Tibial artery (tissue), 4 donors: Measurements from ENCODE around the gene DMRT1.

ENCODE experiments used
- DNase-seq, 2 donors: peaks; one replicate each; pipeline ENCODE4 v3.0.0-alpha.2; 2019
- H3K27ac ChIP-seq, 2 donors: fragments of 200-600 bp; sonication (generic) in 1 of 2; 1 replicate in 1 of 2; 2 replicates in 1 of 2; pipeline ENCODE4 v1.5.1; 2018 to 2019; ENCODE audit warnings: mild to moderate bottlenecking in 1 of 2
- H3K27me3 ChIP-seq, 2 donors: fragments of 200-600 bp; sonication (generic) in 1 of 2; one replicate each; pipeline versions ENCODE4 v1.5.1 to v1.6.0; 2016 to 2019
- H3K36me3 ChIP-seq, 3 donors: fragments of 200-600 bp; sonication (generic) in 2 of 3; one replicate each; pipeline ENCODE4 v1.5.1; 2016 to 2019; ENCODE audit warnings: mild to moderate bottlenecking in 2 of 3
- H3K4me1 ChIP-seq, 4 donors: fragments of 200-600 bp; sonication (generic) in 2 of 4; 1 replicate in 3 of 4; 2 replicates in 1 of 4; pipeline ENCODE4 v1.5.1; 2016 to 2019
- H3K4me3 ChIP-seq, 2 donors: fragments of 200-600 bp; sonication (generic) in 1 of 2; 1 replicate in 1 of 2; 2 replicates in 1 of 2; pipeline ENCODE4 v1.5.1; 2018 to 2019; ENCODE audit warnings: mild to moderate bottlenecking in 2 of 2
- H3K9me3 ChIP-seq, 3 donors: fragments of 200-600 bp; sonication (generic) in 1 of 3; one replicate each; pipeline ENCODE4 v1.5.1; 2016 to 2019
- intact Hi-C: fragments of 100-400 bp; cut with DNase I; formaldehyde crosslinking; loops from one replicate; pipeline ENCODE4 v1.15.0; 2023; ENCODE audit warnings: low total_unique reads
- TF ChIP-seq, protein P1 (sequence below), 2 experiments: fragments of 200-600 bp in 1 of 2; fragments of 450-650 bp in 1 of 2; IDR thresholded peaks; one replicate each; pipeline ENCODE4 v1.5.1; 2017 to 2019; ENCODE audit warnings: antibody characterized with exemption in 2 of 2, mild to moderate bottlenecking in 1 of 2, moderate library complexity in 1 of 2

Gene DMRT1

GRCh38 chr9:818958-819357 lies 22.5 kb upstream of the DMRT1 start:
- Histone ChIP-seq H3K9me3 (no peaks in the 10 kb centered on the region), H3K27ac (no peak overlapping the region), H3K4me3 (no peak overlapping the region), H3K27me3 (peaks cover 0 to 2% of the 10 kb centered on the region in 2 donors), H3K4me1 (no peaks in the 10 kb centered on the region), H3K36me3 (no peaks in the 10 kb centered on the region)
- DNase-seq: no peak
- TF ChIP-seq, protein P1, sequence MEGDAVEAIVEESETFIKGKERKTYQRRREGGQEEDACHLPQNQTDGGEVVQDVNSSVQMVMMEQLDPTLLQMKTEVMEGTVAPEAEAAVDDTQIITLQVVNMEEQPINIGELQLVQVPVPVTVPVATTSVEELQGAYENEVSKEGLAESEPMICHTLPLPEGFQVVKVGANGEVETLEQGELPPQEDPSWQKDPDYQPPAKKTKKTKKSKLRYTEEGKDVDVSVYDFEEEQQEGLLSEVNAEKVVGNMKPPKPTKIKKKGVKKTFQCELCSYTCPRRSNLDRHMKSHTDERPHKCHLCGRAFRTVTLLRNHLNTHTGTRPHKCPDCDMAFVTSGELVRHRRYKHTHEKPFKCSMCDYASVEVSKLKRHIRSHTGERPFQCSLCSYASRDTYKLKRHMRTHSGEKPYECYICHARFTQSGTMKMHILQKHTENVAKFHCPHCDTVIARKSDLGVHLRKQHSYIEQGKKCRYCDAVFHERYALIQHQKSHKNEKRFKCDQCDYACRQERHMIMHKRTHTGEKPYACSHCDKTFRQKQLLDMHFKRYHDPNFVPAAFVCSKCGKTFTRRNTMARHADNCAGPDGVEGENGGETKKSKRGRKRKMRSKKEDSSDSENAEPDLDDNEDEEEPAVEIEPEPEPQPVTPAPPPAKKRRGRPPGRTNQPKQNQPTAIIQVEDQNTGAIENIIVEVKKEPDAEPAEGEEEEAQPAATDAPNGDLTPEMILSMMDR (IDR thresholded peaks at IDR 0.05): no peak
- intact Hi-C loops: no loop called here

- no peaks in the 10 kb centered on the region for H3K36me3 ChIP-seq
- H3K27me3 ChIP-seq: no peaks in the 10 kb centered on the region
- H3K4me1 ChIP-seq: no peaks in the 10 kb centered on the region
- H3K27ac ChIP-seq: no peak overlapping the region
- TF ChIP-seq, protein P1 (IDR thresholded peaks at IDR 0.05): no peak
- no peak for DNase-seq
- intact Hi-C loops: no loop called here
- H3K4me3 ChIP-seq: no peak overlapping the region
- no peaks in the 10 kb centered on the region for H3K9me3 ChIP-seq
These were observed 14.8 kb upstream of the DMRT1 start for GRCh38 chr9:826500-827280.

- Histone ChIP-seq H3K36me3 (no peaks in the 10 kb centered on the region), H3K27me3 (peaks cover 0 to 52% of the 10 kb centered on the region in 2 donors)
These were observed 1.2 kb upstream of the DMRT1 start for GRCh38 chr9:840343-840742.

DNA sequence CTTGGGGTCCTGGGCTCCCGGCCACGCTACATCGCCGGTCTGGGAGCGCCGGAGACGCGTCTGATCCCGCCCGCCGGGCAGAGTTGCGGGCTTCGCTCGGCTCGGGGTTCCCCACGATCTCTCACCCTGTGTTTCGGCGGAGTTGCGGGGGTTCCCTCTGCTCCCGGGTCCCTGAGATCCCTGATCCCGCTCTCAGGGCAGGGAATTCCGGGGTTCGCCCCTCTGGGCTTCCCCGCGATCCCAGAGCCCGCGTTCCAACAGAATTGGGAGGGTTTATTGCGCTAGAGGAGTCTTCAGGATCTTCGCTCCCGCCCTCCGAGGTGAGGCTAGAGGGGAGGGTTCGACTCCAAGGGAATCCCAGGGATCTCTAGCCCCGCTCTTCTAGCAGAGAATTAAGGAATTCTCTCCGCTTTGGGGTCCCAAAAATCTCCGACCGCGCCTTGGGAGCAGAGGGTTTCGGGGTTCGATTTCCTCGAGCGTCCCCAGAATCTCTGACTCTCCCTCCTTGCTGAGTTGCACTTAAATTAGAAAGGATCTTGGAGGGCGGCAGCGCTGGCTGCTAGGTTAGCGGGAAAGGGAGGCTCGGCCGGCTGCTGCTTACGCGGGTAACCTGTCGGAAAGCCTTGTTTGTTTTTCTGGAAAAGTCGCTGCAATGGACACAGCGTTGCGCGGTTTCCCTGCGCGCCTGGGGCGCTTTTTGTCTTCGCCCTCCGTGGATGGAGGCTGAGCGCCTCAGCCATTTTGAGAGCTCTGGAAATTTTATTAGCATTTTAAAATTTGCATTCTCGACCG lies 1.3 kb downstream of the DMRT1 start:
- no peak overlapping the region for H3K4me3 ChIP-seq
- peaks cover 0 to 77% of the 10 kb centered on the region in 2 donors for H3K27me3 ChIP-seq
- H3K36me3 ChIP-seq: no peaks in the 10 kb centered on the region
- no peak overlapping the region for H3K27ac ChIP-seq
- DNase-seq: no peak
- no peaks in the 10 kb centered on the region for H3K9me3 ChIP-seq
- intact Hi-C loops: no loop called here
- peaks cover 0 to 18% (median 5%) of the 10 kb centered on the region in 4 donors for H3K4me1 ChIP-seq
- TF ChIP-seq, protein P1 (IDR thresholded peaks at IDR 0.05): no peak

More at GRCh38 chr9:840343-840742, 1.2 kb upstream of the DMRT1 start:
- intact Hi-C loops: no loop called here
- Histone ChIP-seq H3K9me3 (no peaks in the 10 kb centered on the region), H3K27ac (no peak overlapping the region), H3K4me3 (no peak overlapping the region), H3K4me1 (peaks cover 0 to 18% (median 5%) of the 10 kb centered on the region in 4 donors)
- TF ChIP-seq, protein P1 (IDR thresholded peaks at IDR 0.05): no peak
- DNase-seq: no peak

- peaks cover 0 to 80% of the 10 kb centered on the region in 2 donors for H3K27me3 ChIP-seq
- TF ChIP-seq, protein P1 (IDR thresholded peaks at IDR 0.05): no peak
- no peaks in the 10 kb centered on the region for H3K9me3 ChIP-seq
- intact Hi-C loops: no loop called here
- DNase-seq: no peak
- H3K27ac ChIP-seq: no peak overlapping the region
- peaks cover 0 to 18% (median 5%) of the 10 kb centered on the region in 4 donors for H3K4me1 ChIP-seq
- no peaks in the 10 kb centered on the region for H3K36me3 ChIP-seq
- H3K4me3 ChIP-seq: no peak overlapping the region
These were observed 1.9 kb downstream of the DMRT1 start for GRCh38 chr9:843427-843785.
